H1 (cell line): ENCODE measurements around the gene PHYHD1. TPM values are rescaled to one million over a fixed set of nuclear protein-coding genes. Genes with fewer than 3 reads are reported as not detected.

Experiments used
- BACH1 ChIP-seq: IDR thresholded peaks from 2 replicates; pipeline ENCODE4 v1.6.1; 2012; ENCODE audit warnings: low read length, improper control_type of control experiment
- CEBPB ChIP-seq: IDR thresholded peaks from 2 replicates; pipeline ENCODE4 v1.6.1; 2012; ENCODE audit warnings: low read depth, low read length
- CHD2 ChIP-seq: IDR thresholded peaks from 2 replicates; pipeline ENCODE4 v1.6.1; 2012; ENCODE audit warnings: low read length, improper control_type of control experiment
- EP300 ChIP-seq, 2 experiments: IDR thresholded peaks; 1 replicate in 1 of 2; 2 replicates in 1 of 2; pipeline ENCODE4 v1.6.1; 2011 to 2012; ENCODE audit warnings: low read depth in 2 of 2, low read length in 2 of 2, mild to moderate bottlenecking in 2 of 2, borderline replicate concordance in 1 of 2, inconsistent platforms in 1 of 2, moderate library complexity in 1 of 2
- EZH2 ChIP-seq: fragments of 200-600 bp; sonication (generic); IDR thresholded peaks from 2 replicates; pipeline ENCODE4 v1.7.1; 2012; ENCODE audit warnings: low read depth, mild to moderate bottlenecking, moderate library complexity, low read length, inconsistent platforms; ENCODE audit not compliant: severe bottlenecking
- FOSL1 ChIP-seq: IDR thresholded peaks from 2 replicates; pipeline ENCODE4 v1.6.1; 2011; ENCODE audit warnings: mild to moderate bottlenecking, low read depth, low read length, moderate library complexity; ENCODE audit not compliant: insufficient read depth
- HDAC2 ChIP-seq, 2 experiments: fragments of 300-600 bp in 1 of 2; sonication (generic) in 1 of 2; IDR thresholded peaks; 2 replicates each; pipeline ENCODE4 v1.6.1; 2011 to 2012; ENCODE audit warnings: low read depth in 2 of 2, low read length in 2 of 2, mild to moderate bottlenecking in 2 of 2, moderate library complexity in 2 of 2, borderline replicate concordance in 1 of 2, inconsistent platforms in 1 of 2
- polyA plus RNA-seq, 7 experiments: library from polyadenylated mRNA; depleted of rRNA in 3 of 7; stranded (reverse) in 5 of 7; unstranded in 2 of 7; fragments of >200 nt in 5 of 7; fragments of 200-250 nt in 2 of 7; gene quantifications; 1 replicate in 5 of 7; 2 replicates in 1 of 7; 4 replicates in 1 of 7; pipeline versions ENCODE4 v1.2.1 to v1.2.3, GENCODE V29; 2011 to 2013; ENCODE audit warnings: missing spikeins in 2 of 7, mixed read lengths in 2 of 7
- total RNA-seq: library from RNA; stranded (reverse); fragmentation: NEBNext Ultra II Directional; extraction: Animal tissue kit (Norgen Biotek cat#: 25700); gene quantifications from 2 replicates; pipeline ENCODE4 v1.2.1, GENCODE V29; 2021

PHYHD1 gene
- total and polyA plus RNA-seq, 2 of the 8 experiments (the other 6 are each of a cell fraction or from before 2014, with no cell fraction given), result 14.1 to 25.6 TPM

GRCh38 chr9:128877852-128878251 is 42.9 kb upstream of the PHYHD1 start (continued):
- TF ChIP-seq FOSL1 (no peak), CEBPB (no peak), BACH1 (no peak), CHD2 (no peak), EZH2 (no peak), HDAC2 (IDR thresholded peaks at IDR 0.05; ENCODE audit: borderline replicate concordance in 1 of 2, low read depth in 2 of 2, low read length in 2 of 2) (no peak), EP300 (IDR thresholded peaks at IDR 0.05; ENCODE audit: borderline replicate concordance in 1 of 2, low read depth in 2 of 2, low read length in 2 of 2) (no peak)
